HG03066 (cell line): ENCODE results near the gene KRT33B.
"Not testable (repeated sequence)": the region's sequence is repeated elsewhere in the genome, so short reads cannot be mapped to it uniquely, and the experiment has no call there.

Experiments
- ATAC-seq: cut with Tn5 transposase; IDR thresholded peaks from one replicate; pipeline ENCODE4 v1.9.1; 2021; ENCODE audit warnings: low read depth; ENCODE audit not compliant: unreplicated experiment

The KRT33B gene

DNA sequence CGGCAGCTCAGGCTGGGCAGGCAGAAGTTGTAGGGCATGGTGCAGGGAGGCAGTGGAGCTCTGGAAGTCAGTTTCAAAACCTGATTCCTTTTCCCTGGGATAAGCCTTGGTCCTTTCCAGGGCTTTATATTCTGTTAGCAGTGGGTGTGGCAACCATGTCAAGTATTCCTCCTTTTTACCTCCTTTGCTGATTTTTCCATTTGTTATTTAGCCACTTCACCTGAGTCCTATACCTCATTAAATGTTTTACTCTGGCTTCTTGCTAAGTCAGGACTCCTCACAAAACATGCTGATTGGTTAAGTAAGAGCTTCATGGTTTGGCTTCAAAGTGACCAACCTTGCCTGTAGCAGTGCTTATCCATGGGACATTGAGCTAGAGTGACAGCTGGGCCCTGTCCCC is at the start of gene KRT33B:
TSS of gene KRT33B (minus strand) at position 101 of the 400 bp plus-strand sequence. CDS start at position 38, 63 bp downstream.
- ATAC-seq: no peak

DNA sequence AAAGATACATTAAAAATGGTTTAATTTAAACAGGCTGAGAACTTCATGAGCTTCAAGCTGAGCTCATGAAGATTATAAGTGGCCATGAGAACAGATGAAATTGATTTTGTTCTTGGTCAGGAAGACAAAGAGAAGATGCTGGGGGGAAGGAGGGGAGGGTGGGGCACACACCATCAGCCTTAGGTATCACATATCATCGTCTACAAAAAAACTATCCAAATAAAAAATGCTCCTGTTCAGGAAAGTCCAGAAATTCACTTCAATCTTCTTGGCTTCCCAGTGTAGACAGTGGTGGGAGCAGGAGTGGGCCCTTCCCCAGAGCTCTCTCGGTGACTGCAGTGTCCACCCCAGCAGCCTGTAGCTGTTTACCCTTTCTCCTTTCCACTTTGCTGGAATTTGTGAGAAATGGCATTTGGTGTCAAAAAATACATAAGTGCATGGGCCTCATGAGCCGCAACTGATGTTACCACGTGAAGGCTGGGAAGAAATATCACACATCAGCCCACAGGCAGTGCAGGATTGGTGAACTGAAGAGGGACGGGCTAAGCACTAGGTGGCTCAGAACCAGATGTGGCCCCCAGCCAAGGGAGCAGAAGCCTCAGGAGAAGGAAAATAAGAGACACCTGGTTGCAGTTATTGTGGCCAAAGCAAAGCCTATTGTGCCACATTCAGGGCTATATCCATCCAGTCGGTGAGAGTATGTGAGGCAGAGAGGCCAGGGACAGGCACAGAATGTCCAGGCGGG is 48.7 kb upstream of the KRT33B start:
- ATAC-seq: no peak

DNA sequence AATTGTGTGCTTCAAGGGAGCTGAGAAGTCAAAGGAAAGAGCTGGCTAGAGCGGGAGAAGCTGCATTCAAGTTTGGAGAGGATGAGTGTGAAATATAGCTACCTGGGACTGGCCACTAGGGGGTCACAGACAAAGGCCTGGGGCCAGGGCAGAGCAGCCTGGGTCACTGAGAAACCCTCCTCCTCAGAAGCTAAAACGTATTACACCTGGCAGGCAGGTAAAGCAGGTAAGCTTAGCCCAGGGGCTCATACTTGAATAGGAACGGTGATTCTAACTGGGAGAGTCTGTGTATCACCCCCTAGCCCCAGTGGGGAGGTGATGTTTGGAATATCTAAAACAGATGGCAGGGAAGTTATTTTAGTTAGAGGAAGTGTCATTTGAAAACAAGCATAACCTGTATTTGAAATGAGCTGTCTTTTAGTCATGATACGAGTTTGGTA is 48.0 kb upstream of the KRT33B start:
- ATAC-seq: no peak

DNA sequence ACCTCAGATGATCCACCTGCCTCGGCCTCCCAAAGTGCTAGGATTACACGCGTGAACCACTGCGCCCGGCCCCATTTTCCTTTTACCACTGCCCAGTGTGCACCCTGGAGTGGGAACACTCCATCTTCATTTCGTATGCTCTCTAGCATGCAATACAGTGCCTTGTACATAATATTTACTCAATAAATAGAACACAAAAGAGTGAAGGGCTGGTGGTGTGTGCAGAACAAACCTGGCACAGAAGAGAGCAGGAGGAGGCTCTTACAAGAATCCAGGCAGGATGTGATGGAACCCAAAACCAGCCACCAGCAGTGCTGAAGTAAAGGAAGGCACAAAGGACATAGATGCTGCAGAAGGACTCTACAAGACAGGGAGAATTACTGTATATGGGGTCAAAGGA is 47.5 kb upstream of the KRT33B start:
- no peak for ATAC-seq

DNA sequence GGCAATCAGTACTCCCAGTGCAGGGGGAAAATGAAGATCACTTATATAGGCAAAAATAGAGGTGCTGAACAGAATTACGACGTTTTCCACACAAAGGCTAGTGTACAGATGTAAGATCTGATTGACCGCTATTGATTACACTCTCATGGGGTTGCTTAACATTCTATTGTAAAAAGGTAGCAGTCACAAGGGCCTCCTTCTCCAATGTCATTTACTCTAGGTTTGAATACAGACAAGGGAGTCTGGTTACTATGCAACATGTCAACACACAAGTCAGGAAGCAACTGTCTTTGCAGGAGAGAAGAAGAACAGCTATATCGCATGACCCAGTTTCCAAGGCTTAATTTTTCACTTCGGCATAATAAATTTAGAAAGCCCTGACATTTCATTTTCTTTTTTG is 46.9 kb upstream of the KRT33B start:
- no peak for ATAC-seq

DNA sequence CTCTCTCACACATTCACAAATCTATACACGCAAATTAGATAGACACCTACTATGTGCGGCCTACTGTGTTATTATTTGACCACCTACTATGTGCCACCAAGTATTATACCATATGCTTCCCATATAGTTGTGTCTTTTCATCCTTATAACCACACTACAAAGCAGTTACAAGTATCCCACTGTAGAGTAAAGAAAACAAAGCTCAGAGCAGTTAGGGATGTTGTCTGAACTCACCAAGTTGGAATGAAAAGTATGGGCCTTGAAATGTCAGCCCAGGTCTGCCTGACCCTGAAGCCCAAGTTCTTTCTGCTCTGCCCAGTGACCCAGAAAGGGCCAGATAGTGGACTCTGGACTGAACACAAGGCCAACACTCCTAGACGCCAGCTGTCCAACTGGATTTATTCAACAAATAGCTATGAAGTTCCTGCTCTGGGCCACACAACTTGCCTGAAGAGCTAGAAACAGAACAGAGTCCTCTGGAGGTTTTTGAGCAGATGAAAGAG is 46.3 kb upstream of the KRT33B start:
- ATAC-seq: no peak

DNA sequence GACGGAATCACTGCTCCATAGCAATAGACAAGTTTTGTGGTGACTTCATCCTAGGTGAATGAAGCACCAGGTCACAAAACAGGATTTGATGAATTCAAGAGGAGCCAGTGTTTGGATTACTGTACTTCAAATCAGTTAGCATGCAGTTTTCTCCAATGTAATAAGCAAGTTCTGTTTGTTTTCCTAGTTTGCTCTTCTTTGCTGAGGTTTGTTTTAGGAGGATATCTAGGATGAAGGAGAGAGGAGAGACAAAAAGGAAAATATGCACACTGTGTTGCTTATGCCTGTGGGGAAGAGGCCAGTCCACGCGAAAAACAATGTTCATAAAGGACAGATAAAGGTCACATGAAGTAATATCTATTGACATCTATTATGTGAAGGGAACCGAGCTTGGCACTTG is 45.8 kb upstream of the KRT33B start:
- no peak for ATAC-seq

DNA sequence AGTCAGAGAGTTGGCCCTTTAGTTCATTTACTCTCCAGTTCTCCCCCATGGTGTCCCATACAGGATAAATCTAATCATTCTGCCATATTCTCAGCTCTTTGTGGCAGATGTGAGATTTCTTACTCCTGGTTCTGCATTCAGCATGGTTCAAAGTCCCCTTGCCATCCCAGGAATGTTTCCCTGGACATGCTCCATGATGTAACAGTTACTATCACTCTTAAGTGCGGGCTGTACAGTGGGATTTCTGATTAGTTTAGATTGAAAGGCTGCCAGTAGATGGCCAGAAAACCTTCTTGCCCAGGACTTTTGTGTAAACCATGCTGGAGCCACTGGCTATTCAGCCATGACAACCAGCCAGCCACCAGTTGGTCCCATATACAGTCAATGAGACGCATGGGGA is 44.4 kb upstream of the KRT33B start:
- ATAC-seq: no peak

DNA sequence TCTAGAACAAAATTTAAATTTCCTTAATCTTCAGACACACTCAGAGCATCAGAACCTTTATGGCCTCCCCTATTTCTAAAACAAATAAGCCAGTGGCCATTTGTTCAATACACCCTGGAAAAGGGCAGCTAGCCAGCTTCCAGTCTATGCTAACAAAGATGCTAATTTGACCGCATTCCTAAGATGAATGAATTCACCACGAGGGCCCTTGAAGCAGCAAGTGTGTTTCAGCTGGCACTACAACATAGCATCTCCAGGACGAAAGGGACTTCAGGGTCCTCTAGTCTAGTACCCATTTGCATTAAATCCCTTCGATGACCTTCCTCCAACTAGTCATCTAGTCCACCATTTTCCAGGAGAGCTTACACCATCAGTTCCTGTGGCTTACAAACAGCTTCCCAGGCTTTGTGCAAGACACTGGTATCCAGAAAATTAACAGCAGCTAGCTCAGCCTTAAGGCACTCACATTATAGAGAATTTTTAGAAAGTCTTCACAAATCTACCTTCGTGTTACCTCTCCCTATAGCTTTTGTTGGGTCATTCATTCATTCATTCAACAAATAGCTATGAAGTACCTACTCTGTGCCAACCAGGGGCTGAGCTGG is 43.8 kb upstream of the KRT33B start:
- ATAC-seq: no peak

DNA sequence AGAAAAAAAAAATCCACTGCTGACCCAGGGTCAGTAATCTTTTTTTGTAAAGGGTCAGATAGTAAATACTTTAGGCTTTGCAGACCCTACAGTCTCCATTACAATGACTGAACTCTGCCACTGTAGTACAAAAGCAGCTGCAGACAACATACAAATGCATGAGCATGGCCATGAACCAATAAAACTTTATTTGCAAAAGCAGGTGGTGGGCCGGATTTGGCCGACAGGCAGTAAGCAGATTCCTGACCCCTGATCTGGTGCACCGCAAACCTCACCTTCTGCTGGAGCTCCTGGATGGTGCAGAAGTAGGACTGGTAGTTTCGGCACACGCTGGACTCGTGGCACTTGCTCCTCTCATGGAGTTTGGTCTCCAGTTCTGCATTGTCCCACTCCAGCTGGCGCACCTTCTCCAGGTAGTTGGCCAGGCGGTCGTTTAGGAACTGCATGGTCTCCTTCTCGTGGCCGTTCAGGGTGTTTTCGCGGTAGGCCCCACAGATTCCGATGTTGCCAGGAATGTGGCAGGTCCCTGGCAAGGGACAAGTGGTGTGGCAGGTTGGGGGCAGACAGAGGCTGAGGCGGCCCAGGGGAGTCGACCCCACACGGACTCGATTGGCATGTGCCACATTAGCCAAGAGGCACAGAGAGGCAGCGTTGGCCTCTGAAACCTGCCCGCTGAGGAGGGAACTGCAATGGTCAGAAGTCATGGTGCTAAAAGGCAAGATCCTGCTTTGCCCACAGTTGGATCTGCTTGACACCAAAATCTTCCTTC is 41.6 kb upstream of the KRT33B start:
- no peak for ATAC-seq

DNA sequence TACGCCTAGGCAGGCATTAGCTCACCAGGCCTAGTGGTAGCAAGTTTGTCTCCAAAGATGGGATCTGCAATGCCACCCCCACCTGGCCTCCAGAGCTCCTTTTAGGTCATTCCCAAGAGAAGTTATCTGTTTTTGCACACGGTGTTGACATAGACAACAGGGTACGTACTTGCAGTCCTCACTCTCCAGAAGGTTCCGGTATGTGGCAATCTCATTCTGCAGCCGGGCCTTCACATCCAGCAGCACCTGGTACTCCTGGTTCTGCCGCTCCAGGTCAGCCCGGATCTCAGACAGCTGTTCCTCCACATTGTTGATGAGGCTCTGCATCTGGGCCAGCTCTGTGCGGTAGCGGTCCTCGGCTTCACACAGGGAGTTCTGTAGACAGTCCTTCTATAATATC is 37.6 kb upstream of the KRT33B start:
- ATAC-seq: no peak

DNA sequence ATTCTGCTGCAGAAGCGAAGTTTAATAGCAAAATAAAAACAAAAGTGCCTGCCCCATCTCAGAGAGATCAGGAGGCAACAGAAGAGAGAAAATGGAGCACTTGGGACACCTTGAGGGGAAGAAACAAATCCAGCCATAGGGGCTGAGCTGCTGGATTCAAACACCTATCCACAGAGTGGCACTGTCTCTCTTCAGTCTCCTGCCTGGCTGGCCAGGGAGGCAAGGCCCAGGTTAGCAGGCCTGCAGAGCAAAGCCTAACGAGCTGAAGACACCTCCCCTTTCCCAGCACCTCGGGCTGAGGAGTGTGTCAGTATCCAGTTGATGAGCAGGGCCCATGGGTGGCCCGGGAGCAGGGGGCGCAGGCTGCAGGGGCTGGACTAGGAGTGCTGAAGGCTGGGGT is 36.6 kb upstream of the KRT33B start:
- ATAC-seq: no peak

DNA sequence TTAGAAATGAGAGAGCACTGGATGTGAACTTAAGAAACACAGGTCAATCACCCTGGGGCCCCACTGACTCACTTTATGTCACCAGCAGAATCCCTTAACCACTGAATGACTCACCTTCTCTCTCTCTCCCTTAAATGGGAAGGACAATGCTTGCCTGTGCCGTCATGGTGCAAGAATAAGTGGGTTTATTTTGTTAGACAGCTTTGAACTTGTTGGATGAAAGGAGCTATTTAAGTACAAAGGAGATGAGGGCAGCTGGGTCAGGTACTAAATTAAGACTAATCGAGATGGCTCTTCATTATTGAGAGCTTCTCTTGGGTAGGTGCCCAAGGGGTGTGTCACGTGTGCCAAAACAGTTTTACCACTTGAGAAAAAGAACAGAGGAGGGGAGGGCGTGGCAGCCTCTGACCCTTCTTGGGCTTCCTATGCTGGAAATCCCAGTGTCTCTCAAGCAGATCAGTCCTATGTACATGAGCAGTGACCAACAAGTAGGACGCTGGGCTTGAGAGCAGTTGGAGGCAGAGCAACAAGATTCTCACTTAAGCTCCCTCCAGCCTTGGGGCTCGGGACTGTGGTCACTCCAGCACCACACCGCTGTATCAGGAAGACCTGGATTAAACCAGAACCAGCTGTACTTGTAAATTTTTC is 34.5 kb upstream of the KRT33B start:
- ATAC-seq: no peak

DNA sequence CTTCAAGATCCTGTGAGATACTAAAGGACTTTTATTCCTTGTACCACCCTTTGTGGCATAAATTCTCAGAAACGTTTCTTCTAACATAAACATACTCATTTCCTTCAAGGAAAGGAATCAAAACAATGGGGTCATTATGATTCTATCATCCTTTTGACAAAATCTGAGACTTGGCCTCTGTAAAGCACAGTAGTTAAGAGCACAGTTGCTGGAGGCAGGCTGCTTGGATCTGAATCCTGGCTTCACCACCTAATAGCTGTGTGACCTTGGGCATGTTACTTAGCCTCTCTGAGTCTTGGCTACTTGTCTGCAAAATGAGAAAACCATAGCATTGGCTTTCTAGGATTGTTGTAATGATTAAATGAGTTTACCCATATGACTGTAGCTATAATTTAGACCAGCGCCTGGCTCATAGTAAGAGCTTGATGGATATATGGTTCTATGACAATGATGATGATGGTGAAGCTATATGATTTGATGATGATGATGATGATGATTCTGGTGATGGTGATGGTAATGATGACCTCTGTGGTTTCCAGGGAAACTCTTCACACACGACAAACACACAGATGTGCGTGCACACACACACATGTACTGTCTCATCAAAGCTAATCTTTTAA is 33.9 kb upstream of the KRT33B start:
- no peak for ATAC-seq

DNA sequence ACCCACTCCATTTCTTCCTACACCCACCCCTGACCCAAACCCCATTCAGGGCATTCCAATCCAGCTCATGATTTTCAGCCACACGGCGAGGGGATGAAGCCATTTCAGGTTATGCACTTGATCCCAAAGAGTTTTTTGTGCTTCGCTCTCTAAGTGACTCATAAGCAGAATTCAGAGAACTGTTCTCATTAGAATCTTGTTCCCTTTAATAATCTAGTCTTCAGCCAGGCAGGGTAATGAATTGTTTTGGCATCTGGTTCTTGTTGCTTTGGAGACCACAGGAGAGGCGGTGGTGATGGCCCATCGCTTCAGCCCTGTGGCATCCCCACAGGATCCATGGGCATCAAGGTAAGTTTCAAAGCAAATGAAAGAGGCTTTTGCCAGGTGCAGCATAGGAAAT is 32.5 kb upstream of the KRT33B start:
- no peak for ATAC-seq

DNA sequence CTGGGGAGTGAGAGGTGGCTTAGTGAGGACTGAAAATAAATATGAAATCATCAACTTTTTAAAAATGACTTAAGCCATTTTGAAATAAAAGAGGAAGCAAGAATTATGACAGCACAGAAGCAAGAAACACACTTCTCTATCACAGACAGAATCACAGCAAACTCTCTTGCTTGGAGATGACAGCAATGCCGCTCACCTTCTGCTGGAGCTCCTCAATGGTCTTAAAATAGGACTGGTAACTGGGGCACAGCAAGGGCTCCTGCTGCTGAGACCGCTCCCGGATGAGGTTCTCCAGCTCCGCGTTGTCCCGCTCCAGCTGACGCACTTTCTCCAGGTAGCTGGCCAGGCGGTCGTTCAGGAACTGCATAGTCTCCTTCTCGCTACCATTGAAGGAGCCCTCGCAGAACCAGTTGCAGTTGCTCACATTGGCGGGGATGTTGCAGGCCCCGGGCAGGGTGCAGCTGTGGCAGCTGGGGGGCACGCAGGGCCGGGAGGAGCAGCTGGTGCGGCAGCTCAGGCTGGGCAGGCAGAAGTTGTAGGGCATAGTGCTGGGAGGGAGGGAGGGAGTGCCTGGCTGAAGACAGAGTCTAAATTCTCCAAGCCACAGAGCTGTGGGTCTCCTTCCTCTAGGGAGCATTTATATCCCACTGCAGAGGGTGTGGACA is 27.5 kb upstream of the KRT33B start, which contains the start of gene KRT31:
TSS of gene KRT31 (minus strand) at position 613 of the 665 bp plus-strand sequence. CDS start at position 544, 69 bp downstream.
- ATAC-seq: no peak

DNA sequence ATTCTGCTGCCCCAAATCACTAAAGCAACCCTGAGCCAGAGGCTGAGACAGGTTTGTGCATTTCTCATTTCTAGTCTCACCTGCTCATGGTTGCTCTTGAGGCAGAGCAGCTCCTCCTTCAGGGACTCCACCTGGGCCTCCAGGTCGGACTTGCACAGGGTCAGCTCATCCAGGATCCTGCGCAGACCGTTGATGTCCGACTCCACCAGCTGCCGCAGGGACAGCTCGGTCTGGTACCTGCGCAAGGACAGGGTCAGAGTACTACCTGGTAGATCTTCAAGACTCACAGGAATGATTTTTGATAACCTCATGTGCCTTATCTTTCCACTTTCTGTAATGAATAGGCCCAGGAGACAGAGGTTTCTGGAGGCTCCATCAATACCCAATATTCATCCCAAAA is 26.7 kb upstream of the KRT33B start:
- no peak for ATAC-seq

DNA sequence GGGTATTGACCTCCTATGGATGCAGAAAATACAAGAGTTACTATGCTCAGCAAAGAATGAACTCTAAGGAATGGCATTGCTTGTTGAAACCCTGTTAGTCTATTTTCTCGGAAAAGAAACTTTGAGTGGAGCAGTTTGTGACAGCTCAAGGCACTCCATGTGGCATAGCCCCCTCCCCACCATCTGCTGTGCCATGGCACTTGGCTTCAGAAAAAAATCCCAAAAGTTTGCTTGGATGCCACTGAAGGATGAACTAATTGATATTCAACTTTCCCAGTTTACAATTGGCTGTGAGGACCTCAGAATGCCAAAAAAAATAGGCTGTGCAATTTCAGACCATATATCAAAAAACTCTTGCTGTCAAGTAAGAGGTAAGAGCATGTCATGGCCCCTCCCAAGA is 26.0 kb upstream of the KRT33B start:
- no peak for ATAC-seq

DNA sequence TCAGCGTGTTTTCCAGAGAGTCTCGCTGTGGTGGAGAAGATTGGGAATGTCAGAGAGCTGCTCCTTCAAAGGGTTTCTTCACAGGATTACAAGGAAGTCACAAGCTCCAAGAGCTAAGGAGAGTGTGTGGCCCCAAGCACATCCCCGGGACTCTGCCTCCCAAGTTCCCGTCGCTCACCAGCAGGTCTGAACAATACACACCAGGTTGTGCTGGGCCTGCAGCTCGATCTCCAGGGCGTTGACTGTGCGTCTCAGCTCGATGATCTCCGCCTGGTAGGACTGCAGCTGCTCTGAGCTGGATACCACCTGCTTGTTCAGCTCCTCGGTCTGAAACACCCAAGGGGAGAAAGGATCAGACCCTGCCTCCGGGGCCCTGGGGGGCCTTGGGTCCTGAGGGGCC is 25.4 kb upstream of the KRT33B start:
- ATAC-seq: not testable (repeated sequence)
